Anterior cingulate cortex (tissue), 58 donors: ENCODE data around the gene ALAD.

ENCODE experiments used
- DNase-seq, 58 donors: peaks; one replicate each; lab custom pipeline; 2025; lab: John Stamatoyannopoulos, UW

The ALAD gene

DNA sequence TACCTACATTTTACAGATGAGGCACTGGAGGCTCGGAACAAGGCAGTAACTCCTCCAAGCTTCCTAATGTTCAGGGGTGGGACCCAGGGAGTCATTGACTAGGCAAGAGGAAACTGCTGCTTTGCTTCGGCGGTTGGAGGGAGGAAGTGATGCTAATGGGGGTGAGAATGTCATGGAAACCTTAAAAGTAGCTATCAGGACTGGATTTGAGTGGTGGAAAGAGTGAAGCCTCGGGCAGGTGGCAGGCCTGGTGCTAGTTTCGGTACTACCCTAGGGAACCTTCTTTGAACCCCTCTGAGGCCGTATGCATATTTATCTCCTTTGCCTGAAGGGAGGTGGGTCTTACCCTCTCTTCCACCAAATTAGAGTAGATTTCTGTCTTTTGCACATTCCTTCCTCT lies 50.1 kb downstream of the ALAD start:
- DNase-seq, result no peak

GRCh38 chr9:113350107-113350661 lies 50.9 kb downstream of the ALAD start:
- DNase-seq, result no peak

GRCh38 chr9:113349445-113350094 lies 51.5 kb downstream of the ALAD start, which contains the start of gene BSPRY:
TSS of gene BSPRY (plus strand) at chr9:113349541. CDS start at chr9:113349580, 39 bp downstream.
- DNase-seq, result peak in 1 of 58 donors; percentile 34

DNA sequence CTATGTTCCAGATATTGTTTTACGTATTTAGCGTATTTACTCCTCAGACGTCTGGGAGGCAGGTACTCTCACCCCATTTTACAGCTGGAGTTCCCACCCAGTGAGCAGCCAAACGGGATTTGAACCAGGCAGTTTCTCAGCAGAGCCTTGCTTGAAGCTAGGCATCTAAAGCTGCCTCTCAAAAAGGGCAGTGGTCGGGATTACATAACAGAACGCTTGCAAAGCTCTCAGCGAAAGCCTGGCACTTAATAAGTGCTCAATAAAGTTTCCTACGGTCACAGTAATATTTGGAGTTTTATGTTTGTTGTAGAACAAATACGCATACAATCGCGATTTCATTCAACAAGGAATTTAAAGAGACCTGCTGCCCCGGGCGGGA lies 52.0 kb downstream of the ALAD start:
- DNase-seq, result no peak

GRCh38 chr9:113348437-113348836 lies 52.6 kb downstream of the ALAD start:
- DNase-seq, result no peak

GRCh38 chr9:113345671-113346070 lies 55.4 kb downstream of the ALAD start:
- no peak for DNase-seq

DNA sequence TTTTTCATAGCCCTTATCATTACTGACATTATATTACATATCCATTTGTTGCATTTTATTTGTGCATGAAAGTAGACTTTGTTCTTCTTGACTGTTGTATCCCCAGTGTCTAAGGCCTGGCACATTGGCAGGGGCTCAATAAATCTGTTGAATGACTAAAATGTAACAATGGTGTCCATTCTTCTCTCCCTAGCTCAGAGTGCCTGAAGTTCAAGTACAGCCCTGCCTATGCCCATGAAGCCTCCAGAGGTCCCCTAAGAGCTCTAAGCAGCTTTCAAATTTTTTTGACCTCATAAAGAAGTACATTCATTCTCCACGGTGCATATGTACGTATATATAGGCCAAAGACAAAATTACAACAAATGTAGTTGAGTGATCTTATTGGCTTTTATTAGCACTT lies 55.9 kb downstream of the ALAD start:
- DNase-seq, result peak in 6 of 58 donors; percentile 2 to 45 (median 18)

DNA sequence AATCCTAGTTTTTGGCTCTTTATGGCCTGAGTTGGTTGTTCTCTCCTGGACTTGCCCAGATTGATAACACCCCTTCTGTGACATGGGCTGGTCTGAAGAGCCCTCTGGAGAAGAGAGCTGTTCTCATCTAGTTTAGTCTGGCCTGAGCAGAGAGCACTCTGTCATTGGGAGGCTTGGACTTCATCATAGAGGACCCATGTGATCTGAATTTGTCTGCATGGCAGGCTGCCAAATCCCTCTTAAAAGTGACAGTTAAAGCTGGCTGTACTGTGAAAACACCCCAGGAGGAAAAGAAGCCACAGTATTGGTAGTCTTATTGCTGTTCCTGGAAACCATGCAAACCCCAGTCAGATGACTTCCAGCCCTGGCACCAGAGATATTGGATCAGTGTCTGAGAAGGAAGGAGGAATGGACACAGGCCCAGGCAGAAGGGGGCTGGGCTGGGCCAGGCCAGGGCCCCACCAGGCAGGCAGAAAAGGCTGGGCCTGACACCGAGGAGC lies 57.3 kb downstream of the ALAD start:
- DNase-seq, result peak; percentile 18 to 96 (median 86)

DNA sequence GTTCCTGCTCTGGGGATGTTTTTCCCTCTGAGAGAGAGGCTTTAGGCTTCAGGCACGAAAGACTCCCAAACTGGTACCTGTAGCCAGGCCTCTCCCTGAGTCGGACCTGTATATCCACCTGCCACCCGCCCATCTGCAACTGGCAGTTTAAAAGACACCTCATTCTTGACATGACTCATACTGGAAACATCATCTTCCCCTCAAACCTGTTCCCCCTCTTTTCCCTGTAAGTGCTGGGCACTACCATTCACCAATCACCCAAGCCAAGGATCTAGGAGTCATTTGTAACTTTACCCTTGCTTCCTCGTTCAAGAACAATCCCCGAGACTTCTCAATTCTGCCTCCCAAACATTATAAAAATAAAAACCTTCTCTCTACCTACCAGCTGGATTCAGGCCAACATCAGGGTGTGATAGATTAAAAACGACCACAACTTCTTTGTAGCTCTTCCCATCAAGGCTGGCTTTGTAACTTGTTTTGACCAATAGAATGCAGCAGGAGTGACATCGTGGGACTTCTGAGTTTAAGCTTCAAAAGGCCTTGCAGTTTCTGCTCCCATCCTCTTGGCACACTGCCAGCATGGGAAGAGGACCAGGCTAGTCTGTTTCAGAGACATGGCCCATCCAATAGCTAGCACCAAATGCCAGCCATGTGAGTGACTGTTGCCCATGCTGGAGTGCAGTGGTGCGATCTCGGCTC lies 59.2 kb downstream of the ALAD start:
- peak in 2 of 58 donors; percentile 4 to 36 for DNase-seq

GRCh38 chr9:113340011-113340699 lies 60.9 kb downstream of the ALAD start, which contains the start of gene WDR31:
TSS of gene WDR31 (minus strand) at chr9:113340275. CDS start at chr9:113332022, 8,253 bp downstream.
- peak in 57 of 58 donors; percentile 56 to 93 (median 84) for DNase-seq

- DNase-seq, result no peak
Measured at GRCh38 chr9:113337714-113338113, 63.4 kb downstream of the ALAD start.
